Effector CD8-positive, alpha-beta T cell (primary cell): Measurements from ENCODE around the gene STX8.

Experiments
- DNase-seq: peaks from one replicate; lab custom pipeline; 2025; lab: John Stamatoyannopoulos, UW

STX8 gene

DNA sequence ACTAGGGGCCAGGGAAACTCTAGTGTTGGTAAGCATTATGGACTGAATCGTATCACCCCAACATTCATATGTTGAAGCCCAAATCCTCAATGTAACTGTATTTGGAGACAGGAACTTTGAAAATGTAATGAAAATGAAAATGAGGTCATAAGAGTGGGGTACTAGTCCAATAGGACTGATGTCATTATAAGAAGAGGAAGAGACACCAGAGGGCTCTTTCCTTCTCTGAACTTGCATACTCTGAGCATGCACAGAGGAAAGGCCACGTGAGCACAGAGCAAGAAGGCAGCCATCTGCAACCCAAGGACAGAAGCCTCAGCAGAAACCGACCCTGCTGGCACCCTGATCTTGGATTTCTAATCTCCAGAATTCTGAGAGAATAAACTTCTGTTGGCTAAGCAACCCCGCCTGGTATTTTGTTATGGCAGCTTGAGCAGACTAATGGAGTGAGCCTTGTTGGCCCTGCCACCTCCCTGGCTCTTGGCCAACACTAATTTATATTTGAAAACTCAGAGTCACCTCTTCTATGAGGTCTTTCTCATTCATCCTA, 280.9 kb downstream of the STX8 start:
- no peak for DNase-seq

DNA sequence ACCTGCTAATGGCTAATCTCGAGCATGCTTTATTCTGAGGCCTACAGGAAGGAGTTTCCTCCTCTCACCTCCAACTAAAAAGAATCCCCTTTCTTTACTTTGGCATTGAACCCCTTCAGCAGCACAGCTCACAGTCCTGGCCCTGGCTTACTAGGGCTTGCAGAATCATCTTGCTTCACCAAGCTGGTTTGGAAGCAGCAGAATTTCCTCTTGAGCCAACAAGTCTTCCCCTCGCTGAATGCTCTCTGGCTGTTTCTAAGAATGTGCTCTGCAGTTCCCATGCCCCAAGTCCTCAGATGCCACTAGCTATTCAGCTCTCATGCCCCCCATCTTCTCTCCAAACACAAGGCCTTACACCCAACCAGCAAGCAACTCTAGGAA, 283.1 kb downstream of the STX8 start:
- DNase-seq = no peak

DNA sequence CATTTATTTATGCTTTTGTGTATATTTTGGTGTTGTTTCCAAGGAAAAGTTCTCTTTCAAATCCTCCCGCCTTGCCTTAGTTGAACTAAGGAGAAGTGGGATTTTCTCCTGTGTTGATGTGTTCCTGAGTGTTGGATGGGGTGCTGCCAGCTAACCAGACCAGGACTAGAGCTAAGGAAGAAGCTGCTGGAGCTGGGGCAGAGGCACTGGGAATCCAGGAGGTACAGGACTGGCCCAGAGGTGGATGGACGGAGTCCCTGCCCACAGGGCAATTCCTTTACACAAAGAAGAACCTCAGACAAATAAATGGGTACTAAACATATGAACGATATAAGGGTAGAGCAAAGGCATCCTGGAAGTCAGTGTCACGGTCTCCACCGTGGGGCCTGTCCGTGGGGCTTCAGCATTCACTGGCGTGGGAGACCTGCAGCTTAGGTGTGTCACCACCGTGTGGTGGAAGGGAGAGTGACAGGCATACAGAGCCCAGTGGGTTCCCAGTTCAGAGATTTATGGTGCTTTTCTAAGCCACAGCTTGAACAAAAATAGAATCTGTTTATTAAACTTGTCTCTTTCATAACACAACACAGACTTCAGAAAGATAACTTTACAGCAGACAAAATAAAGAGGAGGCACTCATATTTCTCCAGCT, 283.6 kb downstream of the STX8 start:
- DNase-seq = no peak

DNA sequence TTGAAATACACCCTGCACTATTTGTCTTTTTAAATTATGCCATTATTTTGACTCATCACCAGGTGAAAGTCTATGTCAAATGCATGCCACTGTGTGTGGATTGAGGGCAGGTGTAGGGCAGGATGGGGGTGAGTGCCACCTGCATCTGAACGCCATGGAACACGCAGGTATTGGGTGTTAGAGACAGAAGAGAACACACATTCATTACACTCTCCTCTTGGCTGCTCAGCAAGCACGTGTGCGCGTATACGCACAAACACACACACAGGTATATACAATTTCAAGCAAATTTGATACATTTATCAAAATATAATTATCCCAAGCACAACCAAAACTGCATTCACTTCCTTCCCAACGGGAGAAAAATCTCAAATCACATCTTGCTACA, 285.4 kb downstream of the STX8 start:
- DNase-seq = no peak

DNA sequence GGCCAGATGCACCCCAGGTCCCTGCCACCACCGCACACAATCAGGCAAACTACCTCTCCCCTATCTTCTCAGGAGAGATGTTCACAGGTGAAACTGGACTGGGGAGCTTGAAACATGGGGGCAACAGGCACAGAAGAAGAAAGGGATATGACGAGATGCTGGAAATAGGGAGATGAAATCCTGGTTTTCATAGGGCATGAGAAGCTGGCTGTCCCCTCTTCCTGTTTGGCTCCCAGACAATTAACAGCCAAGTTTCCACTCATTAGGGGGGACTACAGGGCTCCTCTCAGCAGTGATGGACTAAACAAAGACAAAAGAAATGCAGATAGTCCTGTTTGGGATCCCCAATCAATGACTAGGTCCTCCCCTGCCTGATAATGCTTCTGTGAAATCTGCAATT, 288.3 kb downstream of the STX8 start:
- no peak for DNase-seq

DNA sequence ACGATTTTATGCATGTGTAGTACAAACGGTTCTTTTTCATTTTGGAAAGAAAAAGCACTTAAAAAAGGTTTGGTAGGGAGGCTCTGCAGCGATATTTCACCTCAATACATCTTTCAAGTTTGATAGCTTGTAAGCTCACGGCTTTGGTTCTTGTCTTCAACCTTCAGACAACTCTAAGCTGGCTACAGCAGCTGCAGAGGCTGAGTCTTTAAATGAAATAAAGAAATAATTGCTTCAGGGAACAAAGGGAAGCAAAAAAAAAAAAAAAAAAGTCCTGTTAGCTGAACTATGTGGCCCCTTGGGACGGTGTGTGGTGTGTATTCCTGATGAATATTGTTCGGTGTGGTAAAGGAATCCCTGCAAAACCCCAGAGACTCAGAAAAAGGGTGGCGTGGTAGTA, 289.2 kb downstream of the STX8 start:
- DNase-seq = no peak

DNA sequence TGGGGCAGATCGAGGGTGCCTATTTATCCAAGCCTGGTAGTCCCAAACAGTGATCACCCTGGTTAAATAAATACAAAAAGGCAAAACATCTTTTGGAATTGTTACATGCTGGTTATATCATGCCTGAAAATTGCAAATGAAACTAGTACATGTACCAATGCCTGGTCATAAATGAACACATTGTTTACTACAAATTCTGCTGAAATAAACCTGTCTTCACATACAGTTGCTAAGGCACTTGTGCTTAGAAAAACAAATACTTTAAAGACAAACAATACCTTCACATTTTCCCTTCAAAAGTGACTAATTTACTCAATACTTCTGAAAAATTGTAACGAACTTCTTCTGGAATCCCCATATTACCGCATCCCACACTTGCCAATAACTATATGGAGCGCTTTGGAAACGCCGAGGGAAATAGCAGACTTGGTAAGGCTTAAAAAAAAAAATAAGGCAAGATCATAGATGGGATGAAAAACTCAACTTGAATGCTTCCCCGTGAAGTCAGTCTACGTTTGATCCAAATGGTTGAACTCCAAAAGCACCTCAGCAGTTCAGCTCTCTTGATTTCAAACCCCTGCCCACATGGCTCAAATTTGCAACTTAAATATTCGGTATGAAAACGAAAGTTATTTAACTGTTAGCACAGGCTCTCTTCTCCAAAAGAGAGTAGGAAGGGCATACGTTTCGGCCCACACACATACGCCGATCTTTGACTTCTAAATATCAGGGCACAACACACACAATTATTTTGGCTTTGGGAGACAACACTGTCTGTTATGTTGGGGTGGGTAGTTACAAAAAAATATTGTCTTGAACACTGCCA, 289.8 kb downstream of the STX8 start:
- no peak for DNase-seq

DNA sequence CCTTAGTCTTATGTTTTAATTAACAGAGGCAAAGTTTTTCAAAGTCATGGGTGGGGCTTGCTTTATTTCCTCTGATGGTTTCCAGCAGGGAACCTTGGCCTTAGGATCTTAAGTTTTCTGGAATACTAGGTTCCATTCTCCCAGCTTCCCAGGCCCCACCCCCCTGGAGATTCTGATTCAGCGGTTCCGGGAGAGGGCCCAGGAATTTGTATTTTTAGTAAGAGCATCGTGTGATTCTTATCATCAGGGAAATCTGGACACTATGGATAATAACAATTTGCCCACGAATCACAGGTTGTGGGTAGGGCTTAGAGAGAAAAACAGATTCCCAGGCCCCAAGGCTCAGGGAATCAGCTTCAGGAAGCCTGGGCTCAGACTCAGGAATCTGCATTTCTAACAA, 290.7 kb downstream of the STX8 start:
- DNase-seq = no peak

DNA sequence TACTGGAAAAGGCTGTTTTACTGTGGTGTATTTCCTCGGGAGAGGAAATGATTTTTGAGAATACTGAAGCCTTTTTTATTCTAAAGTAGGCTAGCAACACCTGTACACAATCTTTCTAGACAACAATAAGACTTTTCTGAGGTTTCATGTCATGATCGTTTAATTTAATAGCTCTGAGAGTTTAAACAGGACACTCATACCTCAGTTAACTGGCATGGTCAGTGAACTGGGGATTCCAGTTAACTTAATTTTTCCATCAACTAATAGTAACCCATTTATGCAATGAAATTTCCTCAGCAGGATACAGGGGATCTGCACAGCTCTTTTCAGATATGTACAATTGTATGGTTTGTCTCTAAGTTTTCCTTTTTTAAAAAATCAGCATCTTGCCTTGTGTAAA, 291.7 kb downstream of the STX8 start:
- DNase-seq = no peak

DNA sequence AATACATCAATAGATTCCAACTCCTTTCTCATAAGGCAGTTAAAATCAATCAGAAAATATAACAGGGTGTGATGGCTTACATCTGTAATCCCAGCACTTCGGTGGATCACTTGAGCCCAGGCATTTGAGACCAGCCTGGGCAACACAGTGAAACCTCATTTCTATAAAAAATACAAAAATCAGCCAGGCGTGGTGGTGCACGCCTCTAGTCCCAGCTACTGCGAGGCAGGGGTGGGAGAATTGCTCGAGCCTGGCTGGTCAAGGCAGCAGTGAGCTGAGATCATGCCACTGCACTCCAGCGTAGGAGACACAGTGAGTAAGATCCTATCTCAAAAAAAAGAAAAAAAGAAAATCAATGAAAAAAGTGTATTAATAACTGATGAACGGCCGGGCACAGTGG, 295.7 kb downstream of the STX8 start:
- no peak for DNase-seq

DNA sequence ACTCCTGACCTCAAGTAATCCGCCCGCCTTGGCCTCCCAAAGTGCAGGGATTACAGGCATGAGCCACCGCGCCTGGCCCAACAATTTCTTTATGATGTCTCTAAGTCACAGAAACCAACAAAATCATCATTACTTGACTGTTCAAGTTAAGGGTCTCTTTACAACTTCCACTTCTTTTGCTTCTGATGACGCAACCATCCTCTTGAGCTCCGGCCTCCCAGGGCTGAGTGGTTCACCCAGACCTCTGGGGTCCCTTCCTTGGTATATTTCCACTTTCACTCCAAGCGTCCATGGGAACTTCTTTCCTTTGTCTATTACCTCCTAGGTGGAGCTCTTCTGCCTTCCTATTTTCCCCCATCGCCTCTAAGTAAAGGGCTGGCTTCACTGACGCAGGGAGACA, 300.6 kb downstream of the STX8 start:
- no peak for DNase-seq

DNA sequence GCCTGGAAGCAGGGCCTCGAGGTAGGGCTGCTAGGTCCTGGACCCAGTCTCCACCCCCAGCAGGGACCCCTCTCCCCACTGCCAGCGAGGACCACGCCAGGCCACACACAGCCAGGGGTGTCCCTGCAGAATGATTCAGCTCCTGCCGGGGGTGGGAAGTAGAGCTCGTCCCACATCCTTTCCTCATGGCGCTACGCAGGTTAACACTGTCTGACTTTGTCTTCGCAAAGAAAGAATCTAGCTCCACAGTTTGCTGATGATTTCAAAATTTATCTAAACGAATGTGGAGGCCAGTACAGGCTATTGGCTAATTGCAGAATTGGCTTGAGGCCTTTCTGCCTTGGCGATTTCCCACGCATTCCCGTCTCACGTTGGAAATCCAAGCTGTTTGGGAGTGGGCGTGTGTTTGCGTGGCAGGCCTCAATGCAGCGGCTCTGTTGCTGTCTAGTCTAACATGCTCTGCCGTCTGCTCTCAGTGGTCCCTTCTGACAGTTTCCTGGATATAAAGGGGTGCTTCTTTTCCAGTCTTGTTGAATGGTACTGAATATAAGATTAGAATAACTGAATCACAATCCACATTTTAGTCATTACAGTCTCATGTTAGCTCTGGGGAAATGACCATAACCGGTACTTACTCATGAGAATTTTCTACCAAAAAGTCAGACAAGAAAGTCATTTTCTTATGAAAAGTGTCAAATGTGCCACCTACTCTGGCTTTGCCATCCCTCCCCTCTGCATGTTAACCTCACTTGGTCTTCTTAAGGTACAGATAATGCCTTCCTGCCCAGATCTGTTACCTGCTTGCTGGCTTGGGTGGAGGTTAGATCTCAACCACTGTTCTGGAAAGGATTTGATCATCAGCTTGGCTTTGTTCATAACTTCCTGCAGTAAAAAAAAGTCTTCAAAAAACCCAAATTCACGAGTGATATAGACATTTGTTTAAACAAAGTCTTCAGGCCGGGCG, 301.9 kb downstream of the STX8 start:
- DNase-seq = no peak

DNA sequence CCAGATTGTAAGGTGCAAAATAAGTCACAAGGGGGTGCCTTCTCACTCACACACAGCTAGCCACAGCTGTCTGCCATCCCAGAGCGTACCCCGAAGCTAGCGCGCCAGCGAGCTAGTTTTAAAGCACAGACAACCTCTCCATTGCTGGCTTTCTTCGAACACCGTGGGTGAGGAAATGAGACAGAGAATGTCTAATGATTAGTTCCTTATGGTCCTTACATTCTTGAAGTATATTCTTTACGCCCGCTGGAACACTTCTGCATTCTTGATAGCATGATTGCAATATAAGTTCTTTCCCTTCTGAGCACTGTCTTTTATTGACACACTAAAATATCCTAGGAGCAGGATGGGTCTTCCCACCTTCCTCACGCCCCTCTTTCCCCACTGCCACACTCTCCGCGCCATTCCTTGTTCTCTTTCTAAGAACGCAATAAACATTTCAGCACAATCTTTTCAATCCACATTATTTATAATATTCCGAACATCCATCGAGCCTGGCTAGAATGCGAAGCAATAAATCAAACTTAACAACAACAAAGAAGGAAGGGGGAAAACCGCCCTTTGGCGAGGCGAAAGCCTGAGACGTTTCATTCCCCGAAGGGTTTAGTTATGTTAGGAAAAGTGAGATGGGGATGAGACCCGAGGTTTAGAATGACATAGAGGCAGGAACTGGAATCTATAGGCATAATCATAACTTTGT, 303.0 kb downstream of the STX8 start:
- DNase-seq = no peak

DNA sequence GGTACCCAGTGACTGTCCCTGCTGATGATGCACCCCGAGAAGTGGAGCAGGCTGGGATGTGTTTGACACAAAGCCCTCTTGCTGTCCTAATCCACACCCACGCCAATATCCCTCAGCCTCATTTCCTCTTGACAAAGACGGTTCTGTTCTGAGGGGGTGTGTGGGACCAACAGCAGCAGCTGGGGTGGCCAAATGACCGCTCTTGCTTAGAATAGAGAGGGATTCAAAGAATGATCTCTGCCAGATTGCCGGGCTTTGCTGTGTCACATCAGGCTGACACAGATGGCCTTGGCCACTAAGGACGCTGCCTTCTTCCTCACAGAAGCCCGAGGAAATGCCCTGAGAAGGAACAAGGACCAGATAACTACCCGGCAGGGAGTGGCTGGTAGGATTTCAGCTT, 303.6 kb downstream of the STX8 start:
- no peak for DNase-seq

DNA sequence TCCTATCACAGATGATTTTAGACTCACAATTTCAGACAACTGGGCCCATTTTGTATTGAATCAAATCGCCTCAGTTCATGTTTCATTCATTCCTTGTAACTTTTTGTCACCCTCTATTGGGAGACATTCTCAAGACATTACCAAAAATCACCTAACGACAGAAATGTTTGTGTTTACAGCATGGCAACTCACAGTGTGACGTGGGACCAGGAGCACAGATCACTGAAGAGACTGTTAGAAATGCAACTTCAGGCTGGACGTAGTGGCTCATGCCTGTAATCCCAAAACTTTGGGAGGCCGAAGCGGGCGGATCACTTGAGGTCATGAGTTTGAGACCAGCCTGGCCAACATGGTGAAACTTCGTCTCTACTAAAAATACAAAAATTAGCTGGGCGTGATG, 304.7 kb downstream of the STX8 start:
- DNase-seq = no peak

DNA sequence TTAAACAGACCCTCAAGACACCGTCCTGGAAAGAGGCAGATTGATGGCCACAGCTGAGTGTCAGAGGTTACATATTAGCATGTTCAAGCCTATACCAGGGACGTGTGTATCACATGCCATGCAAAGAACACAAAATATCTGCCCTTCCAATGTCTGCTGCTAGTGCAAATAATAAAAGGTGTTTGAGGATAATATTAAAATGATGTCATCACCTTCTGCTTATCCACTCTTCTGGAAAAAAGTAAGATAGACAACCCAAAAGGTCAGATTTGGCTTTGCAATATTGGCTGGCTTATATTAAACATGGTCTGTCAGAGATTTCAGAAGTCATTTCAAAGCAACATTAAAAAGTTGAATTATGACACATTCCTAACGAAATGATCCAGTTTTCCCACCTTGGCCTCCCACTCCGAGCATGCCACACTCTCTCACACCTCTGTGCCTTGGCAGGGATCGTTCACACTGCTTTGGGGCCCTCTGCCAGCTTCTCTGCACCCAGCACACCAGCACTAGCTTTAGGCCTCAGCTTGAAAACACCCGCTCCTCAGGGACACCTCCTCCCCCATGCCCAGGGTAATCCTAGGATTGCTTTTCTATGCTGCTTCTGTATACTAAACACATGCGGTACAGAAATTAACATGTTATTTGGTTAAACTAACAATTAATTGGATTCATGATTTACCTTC, 306.1 kb downstream of the STX8 start:
- no peak for DNase-seq

DNA sequence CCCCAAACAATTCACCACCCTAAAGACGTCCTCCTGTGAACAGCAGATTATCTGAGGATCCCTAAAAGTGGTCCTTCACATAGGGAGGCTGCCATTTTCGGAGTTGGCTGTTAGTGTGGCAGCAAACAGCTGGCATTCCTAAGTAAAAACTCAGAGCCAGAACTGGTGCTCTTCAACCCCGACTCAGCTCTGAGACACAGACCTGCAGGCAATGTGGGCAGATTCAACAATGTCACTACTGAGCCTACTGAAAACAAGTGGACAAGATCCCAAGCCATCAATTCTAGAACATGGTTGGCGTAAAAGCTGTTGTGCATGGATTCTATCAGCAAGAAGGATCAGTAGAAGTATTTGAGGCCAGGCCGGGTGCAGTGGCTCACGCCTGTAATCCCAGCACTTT, 307.1 kb downstream of the STX8 start:
- no peak for DNase-seq

DNA sequence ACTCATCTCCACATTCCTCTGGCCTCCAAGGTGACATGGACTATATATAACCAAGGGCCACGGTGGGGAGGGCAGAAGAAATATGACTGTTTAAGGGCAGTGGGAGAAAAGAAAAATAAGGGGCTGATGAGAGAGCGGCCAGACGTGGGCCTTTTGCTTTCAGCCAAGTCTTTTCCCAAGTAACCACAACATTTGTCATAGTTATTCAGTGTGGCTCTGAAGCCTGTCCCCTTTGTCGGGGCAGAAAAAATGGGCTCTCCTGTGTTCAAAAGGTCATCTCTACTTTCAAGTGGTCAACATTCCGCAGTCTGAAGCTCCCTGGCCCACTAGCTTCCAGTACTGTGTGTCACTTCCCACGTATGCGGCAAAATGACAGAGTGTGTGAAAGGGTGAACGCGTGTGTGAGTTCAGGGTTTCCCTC, 308.9 kb downstream of the STX8 start:
- DNase-seq = no peak

DNA sequence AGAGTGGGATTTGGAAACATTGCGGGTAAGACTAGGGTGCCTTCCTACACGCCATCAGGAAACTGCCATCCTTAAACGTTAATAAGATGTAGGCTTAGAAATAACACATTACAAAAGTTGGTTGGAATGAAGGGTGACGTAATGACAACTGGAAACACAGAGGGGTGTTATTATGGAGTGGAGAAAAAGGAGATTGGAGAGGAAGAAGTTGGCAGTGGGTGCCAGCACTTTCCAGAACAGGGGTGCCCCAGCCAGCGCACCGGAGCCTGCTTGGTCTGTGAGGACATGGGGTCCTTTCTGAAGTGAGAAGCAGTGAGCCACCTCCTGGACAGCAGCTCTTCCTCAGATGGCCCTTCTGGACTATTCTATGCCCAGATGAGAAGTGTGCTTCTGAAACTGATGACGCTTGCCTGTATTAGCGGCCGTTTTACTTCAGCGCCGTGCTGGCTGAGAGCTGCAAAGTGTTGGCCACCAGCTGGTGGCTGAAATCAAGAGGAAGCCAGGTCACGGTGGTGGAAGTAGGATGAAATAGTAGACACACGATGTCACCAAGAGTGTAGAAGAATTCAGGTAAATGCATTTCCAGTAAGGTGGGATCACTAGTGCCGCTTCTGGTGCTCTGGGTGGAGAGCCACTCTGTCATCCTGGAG, 309.5 kb downstream of the STX8 start:
- DNase-seq = no peak
